Peyer's patch (tissue), 4 donors: ENCODE measurements around the gene HRG. TPM values are rescaled to one million over a fixed set of nuclear protein-coding genes. Genes with fewer than 3 reads are reported as not detected.

Source experiments
- DNase-seq, 3 donors: peaks; one replicate each; pipeline ENCODE4 v3.0.0-alpha.2; 2017 to 2019
- H3K27ac ChIP-seq, 4 donors: fragments of 200-600 bp; sonication (generic); one replicate each; pipeline ENCODE4 v1.5.1; 2016 to 2019
- H3K27me3 ChIP-seq, 2 donors: fragments of 200-600 bp; sonication (generic); one replicate each; pipeline ENCODE4 v1.5.1; 2019
- H3K36me3 ChIP-seq, 3 donors: fragments of 200-600 bp; sonication (generic); one replicate each; pipeline ENCODE4 v1.5.1; 2016 to 2019
- H3K4me1 ChIP-seq, 4 donors: fragments of 200-600 bp; sonication (generic); one replicate each; pipeline ENCODE4 v1.5.1; 2016 to 2019
- H3K4me3 ChIP-seq, 4 donors: fragments of 200-600 bp; sonication (generic); 1 replicate in 3 of 4; 2 replicates in 1 of 4; pipeline ENCODE4 v1.5.1; 2016 to 2019; ENCODE audit warnings: mild to moderate bottlenecking in 1 of 4
- H3K9me3 ChIP-seq, 4 donors: fragments of 200-600 bp; sonication (generic); one replicate each; pipeline ENCODE4 v1.5.1; 2016 to 2019; ENCODE audit warnings: mild to moderate bottlenecking in 1 of 4
- POLR2A ChIP-seq, 2 donors: fragments of 450-650 bp; IDR thresholded peaks; one replicate each; pipeline ENCODE4 v1.5.1; 2017; ENCODE audit warnings: antibody characterized with exemption in 2 of 2, mild to moderate bottlenecking in 2 of 2, moderate library complexity in 2 of 2
- total RNA-seq, 4 donors: library from RNA; depleted of rRNA; stranded (reverse); fragments of >200 nt; gene quantifications; one replicate each; pipeline ENCODE4 v1.1.0, GENCODE V29; 2016
- TF ChIP-seq, protein P1 (sequence below), 6 experiments: fragments of 450-650 bp in 4 of 6; fragments of 200-600 bp in 2 of 6; sonication (generic) in 1 of 6; IDR thresholded peaks; one replicate each; pipeline ENCODE4 v1.5.1; 2017 to 2019; ENCODE audit warnings: antibody characterized with exemption in 6 of 6, mild to moderate bottlenecking in 3 of 6, moderate library complexity in 1 of 6

The HRG gene
- total RNA-seq, 4 donors from 2014 or later: not detected

DNA sequence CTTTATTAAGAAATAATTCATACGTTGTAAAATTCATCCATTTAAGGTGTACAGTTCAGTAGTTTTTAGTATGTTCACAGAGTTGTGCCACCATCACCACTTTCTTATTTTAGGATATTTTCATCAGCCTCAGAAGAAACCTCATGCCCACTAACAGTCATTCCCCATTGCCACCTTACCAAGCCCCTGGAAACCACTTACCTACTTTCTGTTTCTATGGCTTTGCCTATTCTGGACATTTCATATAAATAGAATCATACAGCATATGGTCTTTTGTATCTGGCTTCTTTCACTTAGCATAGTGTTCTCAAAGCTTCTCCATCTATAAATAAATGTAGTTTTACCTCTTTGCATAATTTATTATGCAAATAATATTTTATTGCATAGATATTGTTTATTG is 19.0 kb upstream of the HRG start:
- no peaks in the 10 kb centered on the region for H3K4me1 ChIP-seq
- H3K9me3 ChIP-seq: no peaks in the 10 kb centered on the region
- TF ChIP-seq POLR2A (IDR thresholded peaks at IDR 0.05): no peak
- TF ChIP-seq, protein P1, sequence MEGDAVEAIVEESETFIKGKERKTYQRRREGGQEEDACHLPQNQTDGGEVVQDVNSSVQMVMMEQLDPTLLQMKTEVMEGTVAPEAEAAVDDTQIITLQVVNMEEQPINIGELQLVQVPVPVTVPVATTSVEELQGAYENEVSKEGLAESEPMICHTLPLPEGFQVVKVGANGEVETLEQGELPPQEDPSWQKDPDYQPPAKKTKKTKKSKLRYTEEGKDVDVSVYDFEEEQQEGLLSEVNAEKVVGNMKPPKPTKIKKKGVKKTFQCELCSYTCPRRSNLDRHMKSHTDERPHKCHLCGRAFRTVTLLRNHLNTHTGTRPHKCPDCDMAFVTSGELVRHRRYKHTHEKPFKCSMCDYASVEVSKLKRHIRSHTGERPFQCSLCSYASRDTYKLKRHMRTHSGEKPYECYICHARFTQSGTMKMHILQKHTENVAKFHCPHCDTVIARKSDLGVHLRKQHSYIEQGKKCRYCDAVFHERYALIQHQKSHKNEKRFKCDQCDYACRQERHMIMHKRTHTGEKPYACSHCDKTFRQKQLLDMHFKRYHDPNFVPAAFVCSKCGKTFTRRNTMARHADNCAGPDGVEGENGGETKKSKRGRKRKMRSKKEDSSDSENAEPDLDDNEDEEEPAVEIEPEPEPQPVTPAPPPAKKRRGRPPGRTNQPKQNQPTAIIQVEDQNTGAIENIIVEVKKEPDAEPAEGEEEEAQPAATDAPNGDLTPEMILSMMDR (IDR thresholded peaks at IDR 0.05): no peak
- no peaks in the 10 kb centered on the region for H3K27me3 ChIP-seq
- H3K4me3 ChIP-seq: no peak overlapping the region
- no peak for DNase-seq
- no peaks in the 10 kb centered on the region for H3K36me3 ChIP-seq
- H3K27ac ChIP-seq: no peak overlapping the region

DNA sequence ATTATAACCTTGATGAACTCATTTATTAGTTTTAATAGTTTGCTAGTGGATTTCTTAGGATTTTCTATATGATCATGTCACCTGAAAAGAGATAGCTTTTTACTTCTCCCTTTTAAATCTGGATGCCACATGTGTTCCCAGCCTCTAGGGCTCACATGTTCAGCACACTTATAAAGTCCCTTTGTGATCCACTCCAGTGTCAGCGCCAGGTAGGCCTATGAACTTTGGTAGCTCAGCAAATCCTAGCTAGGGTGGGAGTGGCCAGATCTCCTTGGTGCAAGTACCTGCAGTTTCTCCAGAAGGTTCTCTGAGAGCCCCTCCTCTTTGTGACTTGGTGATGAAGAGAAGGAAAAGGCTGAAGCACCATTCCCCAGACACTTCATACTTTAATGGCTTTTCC is 17.0 kb upstream of the HRG start:
- Histone ChIP-seq H3K36me3 (no peaks in the 10 kb centered on the region), H3K4me3 (no peak overlapping the region), H3K4me1 (peaks cover 0 to 7% (median 0%) of the 10 kb centered on the region in 4 donors), H3K27me3 (no peaks in the 10 kb centered on the region), H3K9me3 (no peaks in the 10 kb centered on the region), H3K27ac (no peak overlapping the region)
- no peak for DNase-seq
- no peak for TF ChIP-seq POLR2A (IDR thresholded peaks at IDR 0.05)
- TF ChIP-seq, protein P1 (IDR thresholded peaks at IDR 0.05): no peak

GRCh38 chr3:186651678-186652215 is 14.1 kb upstream of the HRG start:
- Histone ChIP-seq H3K9me3 (no peaks in the 10 kb centered on the region), H3K36me3 (no peaks in the 10 kb centered on the region), H3K4me3 (no peak overlapping the region), H3K27ac (peak overlapping the region in 2 of 4 donors; percentile 44 to 73), H3K4me1 (peaks cover 0 to 7% (median 0%) of the 10 kb centered on the region in 4 donors), H3K27me3 (no peaks in the 10 kb centered on the region)
- TF ChIP-seq, protein P1 (IDR thresholded peaks at IDR 0.05): no peak
- TF ChIP-seq POLR2A (IDR thresholded peaks at IDR 0.05): no peak
- DNase-seq: no peak

GRCh38 chr3:186653080-186653707 is 12.6 kb upstream of the HRG start:
- H3K36me3 ChIP-seq: no peaks in the 10 kb centered on the region

GRCh38 chr3:186653984-186654383 is 11.8 kb upstream of the HRG start:
- peaks cover 0 to 7% (median 0%) of the 10 kb centered on the region in 4 donors for H3K4me1 ChIP-seq
- no peaks in the 10 kb centered on the region for H3K9me3 ChIP-seq
- no peak for TF ChIP-seq POLR2A (IDR thresholded peaks at IDR 0.05)
- TF ChIP-seq, protein P1 (IDR thresholded peaks at IDR 0.05): no peak
- DNase-seq: no peak
- H3K4me3 ChIP-seq: no peak overlapping the region
- no peaks in the 10 kb centered on the region for H3K27me3 ChIP-seq
- H3K36me3 ChIP-seq: no peaks in the 10 kb centered on the region
- peak overlapping the region in 2 of 4 donors; percentile 15 to 73 for H3K27ac ChIP-seq

More at GRCh38 chr3:186653080-186653707, 12.6 kb upstream of the HRG start:
- Histone ChIP-seq H3K27me3 (no peaks in the 10 kb centered on the region), H3K4me3 (no peak overlapping the region), H3K27ac (peak overlapping the region in 2 of 4 donors; percentile 44 to 73), H3K9me3 (no peaks in the 10 kb centered on the region), H3K4me1 (peaks cover 0 to 7% (median 0%) of the 10 kb centered on the region in 4 donors)
- DNase-seq: peak in 2 of 3 donors; percentile 76 to 85
- no peak for TF ChIP-seq POLR2A (IDR thresholded peaks at IDR 0.05)
- TF ChIP-seq, protein P1 (IDR thresholded peaks at IDR 0.05): no peak
